Activated CD8-positive, alpha-beta T cell treated with anti-CD3 and anti-CD28 coated beads, Interleukin-2, amount 10 ng/mL, durations not matched to agents 7 days and 5 days (primary cell): ENCODE data around the gene COL4A6. TPM values are rescaled to one million over a fixed set of nuclear protein-coding genes. Genes with fewer than 3 reads are reported as not detected.
"Not testable (repeated sequence)": the region's sequence is repeated elsewhere in the genome, so short reads cannot be mapped to it uniquely, and the experiment has no call there.

Experiments
- ATAC-seq: fragments of 150-1000 bp; cut with Tn5 transposase; one replicate; pipeline ENCODE4 v1.10.0; 2021; ENCODE audit warnings: moderate library complexity
- CTCF ChIA-PET: fragments of 350-600 bp; sonication (Branson Sonifier 250); formaldehyde crosslinking; loops from one replicate; lab custom pipeline; 2021; ENCODE audit warnings: antibody characterized with exemption; lab: Charles Lee
- POLR2A ChIA-PET: fragments of 350-600 bp; sonication (Branson Sonifier 250); formaldehyde crosslinking; loops from one replicate; lab custom pipeline; 2021; ENCODE audit warnings: antibody characterized with exemption; lab: Charles Lee
- DNase-seq: peaks from one replicate; pipeline ENCODE4 v3.0.0-alpha.2; 2020
- H3K27ac Mint-ChIP-seq: one replicate; pipeline ENCODE4 v1.8.0; 2021; ENCODE audit warnings: mild to moderate bottlenecking, mixed read lengths
- H3K27me3 Mint-ChIP-seq: one replicate; pipeline ENCODE4 v1.8.0; 2021; ENCODE audit warnings: low read depth, mixed read lengths
- H3K36me3 Mint-ChIP-seq: one replicate; pipeline ENCODE4 v1.8.0; 2021; ENCODE audit warnings: low read depth, mixed read lengths
- H3K4me1 Mint-ChIP-seq: one replicate; pipeline ENCODE4 v1.8.0; 2021; ENCODE audit warnings: low read depth, mixed read lengths
- H3K4me3 Mint-ChIP-seq: one replicate; pipeline ENCODE4 v1.8.0; 2021; ENCODE audit warnings: mild to moderate bottlenecking, mixed read lengths
- H3K9me3 Mint-ChIP-seq: one replicate; pipeline ENCODE4 v1.8.0; 2022; ENCODE audit warnings: mixed read lengths; ENCODE audit not compliant: insufficient read depth
- total RNA-seq, 2 experiments: library from RNA; stranded (reverse); gene quantifications; one replicate each; pipeline ENCODE4 v1.2.3, GENCODE V29; 2021

The COL4A6 gene
- total RNA-seq, 2 experiments from 2014 or later, result not detected

GRCh38 chrX:108396986-108397385 lies 41.2 kb downstream of the COL4A6 start:
- ChIA-PET POLR2A (no interaction called here), CTCF (no interaction called here)
- Mint-ChIP-seq H3K9me3 (no peaks in the 10 kb centered on the region), H3K4me1 (no peaks in the 10 kb centered on the region), H3K4me3 (no peak overlapping the region), H3K27ac (no peak overlapping the region), H3K27me3 (peaks cover 2% of the 10 kb centered on the region), H3K36me3 (no peaks in the 10 kb centered on the region)
- ATAC-seq, result no peak
- DNase-seq, result no peak

GRCh38 chrX:108396188-108396891 lies 41.9 kb downstream of the COL4A6 start:
- H3K4me1 Mint-ChIP-seq, result no peaks in the 10 kb centered on the region
- peaks cover 2% of the 10 kb centered on the region for H3K27me3 Mint-ChIP-seq
- H3K36me3 Mint-ChIP-seq, result no peaks in the 10 kb centered on the region
- H3K27ac Mint-ChIP-seq, result no peak overlapping the region
- POLR2A ChIA-PET, result no interaction called here
- DNase-seq (no peak), ATAC-seq (no peak)
- H3K9me3 Mint-ChIP-seq, result no peaks in the 10 kb centered on the region
- CTCF ChIA-PET, result no interaction called here
- H3K4me3 Mint-ChIP-seq, result no peak overlapping the region

GRCh38 chrX:108390976-108391717 lies 47.1 kb downstream of the COL4A6 start:
- CTCF ChIA-PET, H3K4me3 Mint-ChIP-seq, H3K27me3 Mint-ChIP-seq, H3K4me1 Mint-ChIP-seq, ATAC-seq, H3K27ac Mint-ChIP-seq, H3K36me3 Mint-ChIP-seq, POLR2A ChIA-PET, H3K9me3 Mint-ChIP-seq, DNase-seq: not testable (repeated sequence)

GRCh38 chrX:108384783-108385182 lies 53.4 kb downstream of the COL4A6 start:
- no peaks in the 10 kb centered on the region for H3K4me1 Mint-ChIP-seq
- no peaks in the 10 kb centered on the region for H3K27me3 Mint-ChIP-seq
- ChIA-PET POLR2A (no interaction called here), CTCF (no interaction called here)
- no peak for DNase-seq
- no peak for ATAC-seq
- H3K36me3 Mint-ChIP-seq, result no peaks in the 10 kb centered on the region
- no peak overlapping the region for H3K27ac Mint-ChIP-seq
- no peak overlapping the region for H3K4me3 Mint-ChIP-seq
- no peaks in the 10 kb centered on the region for H3K9me3 Mint-ChIP-seq

GRCh38 chrX:108380222-108380621 lies 58.0 kb downstream of the COL4A6 start:
- ChIA-PET CTCF (no interaction called here), POLR2A (no interaction called here)
- Mint-ChIP-seq H3K9me3 (no peaks in the 10 kb centered on the region), H3K27me3 (no peaks in the 10 kb centered on the region), H3K4me1 (no peaks in the 10 kb centered on the region), H3K27ac (no peak overlapping the region), H3K36me3 (no peaks in the 10 kb centered on the region), H3K4me3 (no peak overlapping the region)
- DNase-seq (no peak), ATAC-seq (no peak)

GRCh38 chrX:108376821-108377220 lies 61.4 kb downstream of the COL4A6 start:
- H3K27ac Mint-ChIP-seq, ATAC-seq, POLR2A ChIA-PET, H3K27me3 Mint-ChIP-seq, H3K36me3 Mint-ChIP-seq, H3K9me3 Mint-ChIP-seq, CTCF ChIA-PET, H3K4me3 Mint-ChIP-seq, H3K4me1 Mint-ChIP-seq, DNase-seq: not testable (repeated sequence)

- H3K4me3 Mint-ChIP-seq, DNase-seq, ATAC-seq, H3K27ac Mint-ChIP-seq, H3K36me3 Mint-ChIP-seq, H3K4me1 Mint-ChIP-seq, CTCF ChIA-PET, H3K27me3 Mint-ChIP-seq, POLR2A ChIA-PET, H3K9me3 Mint-ChIP-seq: not testable (repeated sequence)
Observed at GRCh38 chrX:108375591-108375990, 62.6 kb downstream of the COL4A6 start.

GRCh38 chrX:108366644-108367406 lies 71.4 kb downstream of the COL4A6 start:
- Mint-ChIP-seq H3K27me3 (no peaks in the 10 kb centered on the region), H3K36me3 (no peaks in the 10 kb centered on the region), H3K4me1 (no peaks in the 10 kb centered on the region), H3K9me3 (no peaks in the 10 kb centered on the region), H3K4me3 (no peak overlapping the region), H3K27ac (no peak overlapping the region)
- DNase-seq, result no peak
- ChIA-PET CTCF (no interaction called here), POLR2A (no interaction called here)
- no peak for ATAC-seq

- no peaks in the 10 kb centered on the region for H3K27me3 Mint-ChIP-seq
- no peaks in the 10 kb centered on the region for H3K36me3 Mint-ChIP-seq
- no peaks in the 10 kb centered on the region for H3K9me3 Mint-ChIP-seq
- no peak for ATAC-seq
- H3K4me1 Mint-ChIP-seq, result no peaks in the 10 kb centered on the region
- H3K4me3 Mint-ChIP-seq, result no peak overlapping the region
- ChIA-PET CTCF (no interaction called here), POLR2A (no interaction called here)
- DNase-seq, result no peak
- no peak overlapping the region for H3K27ac Mint-ChIP-seq
Observed at GRCh38 chrX:108362026-108362425, 76.2 kb downstream of the COL4A6 start.

- CTCF ChIA-PET, result no interaction called here
- POLR2A ChIA-PET, result no interaction called here
Observed at GRCh38 chrX:108361316-108361715, 76.9 kb downstream of the COL4A6 start.

GRCh38 chrX:108359806-108360602 lies 78.2 kb downstream of the COL4A6 start:
- DNase-seq, result no peak
- no peaks in the 10 kb centered on the region for H3K36me3 Mint-ChIP-seq
- no peaks in the 10 kb centered on the region for H3K9me3 Mint-ChIP-seq
- no peaks in the 10 kb centered on the region for H3K27me3 Mint-ChIP-seq
- ChIA-PET POLR2A (no interaction called here), CTCF (no interaction called here)
- ATAC-seq, result no peak
- no peak overlapping the region for H3K4me3 Mint-ChIP-seq
- H3K4me1 Mint-ChIP-seq, result no peaks in the 10 kb centered on the region
- no peak overlapping the region for H3K27ac Mint-ChIP-seq

More at GRCh38 chrX:108361316-108361715, 76.9 kb downstream of the COL4A6 start:
- Mint-ChIP-seq H3K4me3 (no peak overlapping the region), H3K36me3 (no peaks in the 10 kb centered on the region), H3K4me1 (no peaks in the 10 kb centered on the region), H3K27ac (no peak overlapping the region), H3K9me3 (no peaks in the 10 kb centered on the region), H3K27me3 (no peaks in the 10 kb centered on the region)
- ATAC-seq (no peak), DNase-seq (no peak)
